GM21367 (cell line): ENCODE results near the gene STIM1.
"Not testable (repeated sequence)": the region's sequence is repeated elsewhere in the genome, so short reads cannot be mapped to it uniquely, and the experiment has no call there.

Experiments
- ATAC-seq: cut with Tn5 transposase; IDR thresholded peaks from one replicate; pipeline ENCODE4 v1.9.1; 2021; ENCODE audit not compliant: unreplicated experiment

Gene STIM1

GRCh38 chr11:3971756-3972404, 116.4 kb downstream of the STIM1 start:
- ATAC-seq = no peak

GRCh38 chr11:3972431-3972830, 117.0 kb downstream of the STIM1 start:
- ATAC-seq = no peak

GRCh38 chr11:3977078-3977477, 121.6 kb downstream of the STIM1 start:
- no peak for ATAC-seq

GRCh38 chr11:3981084-3981633, 125.7 kb downstream of the STIM1 start:
- ATAC-seq = no peak

GRCh38 chr11:3982431-3982830, 127.0 kb downstream of the STIM1 start:
- ATAC-seq = no peak

GRCh38 chr11:3983101-3983500, 127.6 kb downstream of the STIM1 start:
- ATAC-seq = no peak

GRCh38 chr11:3984896-3985295, 129.4 kb downstream of the STIM1 start:
- no peak for ATAC-seq

GRCh38 chr11:3985631-3986030, 130.2 kb downstream of the STIM1 start:
- ATAC-seq = no peak

- no peak for ATAC-seq
Observed at GRCh38 chr11:3986301-3986700, 130.8 kb downstream of the STIM1 start.

GRCh38 chr11:3989276-3989920, 133.9 kb downstream of the STIM1 start:
- no peak for ATAC-seq

GRCh38 chr11:3989921-3990290, 134.4 kb downstream of the STIM1 start:
- no peak for ATAC-seq

GRCh38 chr11:3990406-3990805, 134.9 kb downstream of the STIM1 start:
- no peak for ATAC-seq

GRCh38 chr11:3992964-3993363, 137.5 kb downstream of the STIM1 start:
- ATAC-seq = no peak

- ATAC-seq = no peak
Observed at GRCh38 chr11:3994030-3994640, 138.7 kb downstream of the STIM1 start.

GRCh38 chr11:3995307-3995706, 139.8 kb downstream of the STIM1 start:
- ATAC-seq = no peak

GRCh38 chr11:3995949-3996554, 140.6 kb downstream of the STIM1 start:
- no peak for ATAC-seq

GRCh38 chr11:3996651-3997050, 141.2 kb downstream of the STIM1 start:
- no peak for ATAC-seq

GRCh38 chr11:4004753-4005152, 149.3 kb downstream of the STIM1 start:
- not testable (repeated sequence) for ATAC-seq

GRCh38 chr11:4006946-4007680, 151.6 kb downstream of the STIM1 start:
- ATAC-seq = no peak

- ATAC-seq = no peak
Observed at GRCh38 chr11:4008116-4008515, 152.7 kb downstream of the STIM1 start.

- ATAC-seq = not testable (repeated sequence)
Observed at GRCh38 chr11:4016602-4017001, 161.1 kb downstream of the STIM1 start.
